Panc1 (cell line): Measurements from ENCODE around the gene NDC1. TPM values are rescaled to one million over a fixed set of nuclear protein-coding genes. Genes with fewer than 3 reads are reported as not detected.

ENCODE experiments used
- ATAC-seq: fragments of 200-7000 bp; cut with Tn5 transposase; 2 replicates; pipeline ENCODE4 v1.9.1; 2020; ENCODE audit warnings: mild to moderate bottlenecking, moderate library complexity
- BruUV-seq: library from RNA; stranded (reverse); fragments of 400-500 nt; replicated peaks from 2 replicates; lab custom pipeline; 2021; lab: Mats Ljungman, UMichigan
- CTCF ChIA-PET: fragments of 300-600 bp; sonication (Branson Sonifier 250); formaldehyde crosslinking; loops from one replicate; lab custom pipeline; 2022; ENCODE audit warnings: antibody characterized with exemption; lab: Charles Lee
- POLR2A ChIA-PET: fragments of 300-600 bp; sonication (Branson Sonifier 250); formaldehyde crosslinking; loops from one replicate; lab custom pipeline; 2022; ENCODE audit warnings: antibody characterized with exemption; lab: Charles Lee
- DNase-seq: peaks from one replicate; pipeline ENCODE4 v3.0.0-alpha.2; 2010; ENCODE audit warnings: low read depth, low spot score
- H3K27ac ChIP-seq: 2 replicates; pipeline ENCODE4 v1.5.1; 2011; ENCODE audit warnings: mild to moderate bottlenecking, low read length, inconsistent platforms
- H3K27me3 ChIP-seq: fragments of 200-500 bp; sonication (Bioruptor generic); 2 replicates; pipeline ENCODE4 v1.6.0; 2014; ENCODE audit warnings: low read length, inconsistent platforms; ENCODE audit not compliant: control insufficient read depth, insufficient read depth
- H3K36me3 ChIP-seq: fragments of 200-500 bp; sonication (Bioruptor generic); 2 replicates; pipeline ENCODE4 v1.5.1; 2014; ENCODE audit warnings: inconsistent platforms, mild to moderate bottlenecking, low read length, moderate library complexity; ENCODE audit not compliant: control insufficient read depth, insufficient read depth
- H3K4me1 ChIP-seq: 2 replicates; pipeline ENCODE4 v1.5.1; 2011; ENCODE audit warnings: inconsistent platforms, mild to moderate bottlenecking, low read length, moderate library complexity; ENCODE audit not compliant: control insufficient read depth, insufficient read depth
- H3K4me3 ChIP-seq, 2 experiments: 2 replicates each; pipeline ENCODE4 v1.5.1; 2011 to 2012; ENCODE audit warnings: low read depth in 2 of 2, low read length in 2 of 2, mild to moderate bottlenecking in 2 of 2, inconsistent platforms in 1 of 2, moderate library complexity in 1 of 2
- H3K9me3 ChIP-seq: fragments of 200-500 bp; sonication (Bioruptor generic); 2 replicates; pipeline ENCODE4 v1.5.1; 2014; ENCODE audit warnings: low read depth, mild to moderate bottlenecking, inconsistent platforms, low read length, moderate library complexity; ENCODE audit not compliant: control insufficient read depth, insufficient read depth
- POLR2AphosphoS5 ChIP-seq: IDR thresholded peaks from 2 replicates; pipeline ENCODE4 v1.6.1; 2012; ENCODE audit warnings: mild to moderate bottlenecking, low read depth, low read length, moderate library complexity
- SIN3A ChIP-seq: IDR thresholded peaks from 2 replicates; pipeline ENCODE4 v1.6.1; 2012; ENCODE audit warnings: low read depth, mild to moderate bottlenecking, low read length, moderate library complexity, borderline replicate concordance; ENCODE audit not compliant: insufficient read depth
- TCF7L2 ChIP-seq: IDR thresholded peaks from 2 replicates; pipeline ENCODE4 v1.6.1; 2011; ENCODE audit warnings: mild to moderate bottlenecking, low read depth, low read length, inconsistent platforms
- in situ Hi-C: cut with HindIII; loops from 2 replicates; pipeline ENCODE4 v1.10.0; 2016; ENCODE audit warnings: low sequenced_read_pairs, low pct_unique_long_range_greater_than_20kb
- intact Hi-C: fragments of 100-400 bp; cut with micrococcal nuclease; formaldehyde crosslinking; loops from one replicate; pipeline ENCODE4 v1.10.0; 2022; ENCODE audit not compliant: unreplicated experiment
- total RNA-seq: library from RNA; stranded (reverse); gene quantifications from one replicate; pipeline ENCODE4 v1.2.1, GENCODE V29; 2021; ENCODE audit not compliant: unreplicated experiment
- TF ChIP-seq, protein P1 (sequence below), 2 experiments: IDR thresholded peaks; 2 replicates each; pipeline ENCODE4 v1.6.1; 2011 to 2012; ENCODE audit warnings: low read depth in 2 of 2, control low read depth in 1 of 2, low read length in 1 of 2, mild to moderate bottlenecking in 1 of 2, moderate library complexity in 1 of 2; ENCODE audit not compliant: insufficient read depth in 1 of 2
- TF ChIP-seq, protein P2 (sequence below): fragments of 450-650 bp; IDR thresholded peaks from 2 replicates; pipeline ENCODE4 v1.5.1; 2017; ENCODE audit warnings: mild to moderate bottlenecking

The NDC1 gene
- total RNA-seq, 1 experiment from 2014 or later: 44.4 TPM

DNA sequence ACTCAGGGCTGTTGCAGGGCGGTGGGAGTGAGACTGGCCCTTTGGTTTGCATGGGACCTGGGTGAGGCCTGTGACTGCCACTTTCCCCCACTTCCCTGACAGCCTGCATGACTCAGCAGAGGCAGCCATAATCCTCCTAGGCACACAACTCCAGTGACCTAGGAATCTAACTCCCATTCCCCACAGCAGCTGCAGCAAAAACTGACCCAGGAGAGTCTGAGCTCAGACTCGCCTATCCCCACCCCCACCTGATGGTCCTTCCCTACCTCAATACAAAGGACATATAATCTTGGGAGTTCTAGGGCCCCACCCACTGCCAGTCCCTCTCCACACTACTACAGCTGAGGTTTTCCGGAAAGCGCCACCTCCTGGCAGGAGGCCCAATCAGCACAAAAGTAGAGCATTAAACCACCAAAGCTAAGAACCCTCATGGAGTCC, 26.7 kb downstream of the NDC1 start:
- POLR2A ChIA-PET: no interaction called here
- in situ Hi-C loops: no loop called here
- peak; percentile 26; the same call in 1 of the 2 replicates for ATAC-seq

DNA sequence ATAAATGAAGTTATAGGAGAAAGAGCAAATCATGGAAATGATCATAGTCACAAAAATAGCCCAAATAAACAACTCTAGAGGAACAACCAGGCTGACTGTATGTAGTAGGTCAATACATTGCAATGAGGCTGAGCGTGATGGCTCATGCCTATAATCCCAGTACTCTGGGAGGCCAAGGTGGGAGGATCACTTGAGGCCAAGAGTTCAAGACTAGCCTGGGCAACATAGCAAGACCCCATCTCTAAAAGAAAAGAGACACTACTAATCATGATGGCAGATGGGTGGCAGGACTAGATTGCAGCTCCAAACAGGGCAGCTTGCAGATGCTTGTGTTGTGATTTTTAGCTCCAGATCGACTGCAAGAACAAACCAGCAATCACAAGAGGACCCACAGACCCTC, 27.6 kb downstream of the NDC1 start:
- in situ Hi-C loops (no loop called here), intact Hi-C loops (no loop called here)
- no peak overlapping the region for H3K27ac ChIP-seq
- H3K36me3 ChIP-seq: peaks cover 9% of the 10 kb centered on the region; the same call in 1 of the 2 replicates
- CTCF ChIA-PET: no interaction called here
- ATAC-seq: no peak
- no peaks in the 10 kb centered on the region for H3K27me3 ChIP-seq
- TF ChIP-seq, protein P1, sequence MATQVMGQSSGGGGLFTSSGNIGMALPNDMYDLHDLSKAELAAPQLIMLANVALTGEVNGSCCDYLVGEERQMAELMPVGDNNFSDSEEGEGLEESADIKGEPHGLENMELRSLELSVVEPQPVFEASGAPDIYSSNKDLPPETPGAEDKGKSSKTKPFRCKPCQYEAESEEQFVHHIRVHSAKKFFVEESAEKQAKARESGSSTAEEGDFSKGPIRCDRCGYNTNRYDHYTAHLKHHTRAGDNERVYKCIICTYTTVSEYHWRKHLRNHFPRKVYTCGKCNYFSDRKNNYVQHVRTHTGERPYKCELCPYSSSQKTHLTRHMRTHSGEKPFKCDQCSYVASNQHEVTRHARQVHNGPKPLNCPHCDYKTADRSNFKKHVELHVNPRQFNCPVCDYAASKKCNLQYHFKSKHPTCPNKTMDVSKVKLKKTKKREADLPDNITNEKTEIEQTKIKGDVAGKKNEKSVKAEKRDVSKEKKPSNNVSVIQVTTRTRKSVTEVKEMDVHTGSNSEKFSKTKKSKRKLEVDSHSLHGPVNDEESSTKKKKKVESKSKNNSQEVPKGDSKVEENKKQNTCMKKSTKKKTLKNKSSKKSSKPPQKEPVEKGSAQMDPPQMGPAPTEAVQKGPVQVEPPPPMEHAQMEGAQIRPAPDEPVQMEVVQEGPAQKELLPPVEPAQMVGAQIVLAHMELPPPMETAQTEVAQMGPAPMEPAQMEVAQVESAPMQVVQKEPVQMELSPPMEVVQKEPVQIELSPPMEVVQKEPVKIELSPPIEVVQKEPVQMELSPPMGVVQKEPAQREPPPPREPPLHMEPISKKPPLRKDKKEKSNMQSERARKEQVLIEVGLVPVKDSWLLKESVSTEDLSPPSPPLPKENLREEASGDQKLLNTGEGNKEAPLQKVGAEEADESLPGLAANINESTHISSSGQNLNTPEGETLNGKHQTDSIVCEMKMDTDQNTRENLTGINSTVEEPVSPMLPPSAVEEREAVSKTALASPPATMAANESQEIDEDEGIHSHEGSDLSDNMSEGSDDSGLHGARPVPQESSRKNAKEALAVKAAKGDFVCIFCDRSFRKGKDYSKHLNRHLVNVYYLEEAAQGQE (IDR thresholded peaks at IDR 0.05; ENCODE audit: insufficient read depth in 1 of 2, low read depth in 2 of 2, low read length in 1 of 2): no peak
- TF ChIP-seq TCF7L2 (no peak), POLR2AphosphoS5 (no peak), SIN3A (no peak)
- TF ChIP-seq, protein P2, sequence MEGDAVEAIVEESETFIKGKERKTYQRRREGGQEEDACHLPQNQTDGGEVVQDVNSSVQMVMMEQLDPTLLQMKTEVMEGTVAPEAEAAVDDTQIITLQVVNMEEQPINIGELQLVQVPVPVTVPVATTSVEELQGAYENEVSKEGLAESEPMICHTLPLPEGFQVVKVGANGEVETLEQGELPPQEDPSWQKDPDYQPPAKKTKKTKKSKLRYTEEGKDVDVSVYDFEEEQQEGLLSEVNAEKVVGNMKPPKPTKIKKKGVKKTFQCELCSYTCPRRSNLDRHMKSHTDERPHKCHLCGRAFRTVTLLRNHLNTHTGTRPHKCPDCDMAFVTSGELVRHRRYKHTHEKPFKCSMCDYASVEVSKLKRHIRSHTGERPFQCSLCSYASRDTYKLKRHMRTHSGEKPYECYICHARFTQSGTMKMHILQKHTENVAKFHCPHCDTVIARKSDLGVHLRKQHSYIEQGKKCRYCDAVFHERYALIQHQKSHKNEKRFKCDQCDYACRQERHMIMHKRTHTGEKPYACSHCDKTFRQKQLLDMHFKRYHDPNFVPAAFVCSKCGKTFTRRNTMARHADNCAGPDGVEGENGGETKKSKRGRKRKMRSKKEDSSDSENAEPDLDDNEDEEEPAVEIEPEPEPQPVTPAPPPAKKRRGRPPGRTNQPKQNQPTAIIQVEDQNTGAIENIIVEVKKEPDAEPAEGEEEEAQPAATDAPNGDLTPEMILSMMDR: no peak
- no peaks in the 10 kb centered on the region for H3K9me3 ChIP-seq
- POLR2A ChIA-PET: no interaction called here
- no TSS peak for BruUV-seq
- H3K4me3 ChIP-seq: no peak overlapping the region
- DNase-seq: no peak
- H3K4me1 ChIP-seq: no peaks in the 10 kb centered on the region

More for the DNA sequence above, 26.7 kb downstream of the NDC1 start:
- Histone ChIP-seq H3K27ac (no peak overlapping the region), H3K9me3 (no peaks in the 10 kb centered on the region), H3K4me3 (no peak overlapping the region), H3K27me3 (no peaks in the 10 kb centered on the region), H3K36me3 (peaks cover 3% of the 10 kb centered on the region; the same call in 1 of the 2 replicates), H3K4me1 (no peaks in the 10 kb centered on the region)
- no peak for DNase-seq
- TF ChIP-seq, protein P2: peak; percentile 59
- TF ChIP-seq, protein P1 (IDR thresholded peaks at IDR 0.05; ENCODE audit: insufficient read depth in 1 of 2, low read depth in 2 of 2, low read length in 1 of 2): no peak
- CTCF ChIA-PET: interaction anchor here (0.7 kb wide), 1 partner anchor 8 kb away, joined by 14 read pairs; no protein-coding TSS in a partner anchor
- intact Hi-C loops: no loop called here
- no TSS peak for BruUV-seq
